Heart left ventricle (tissue), 16 donors: Measurements from ENCODE around the gene EVI5L. TPM values are rescaled to one million over a fixed set of nuclear protein-coding genes. Genes with fewer than 3 reads are reported as not detected.
"Not testable (repeated sequence)": the region's sequence is repeated elsewhere in the genome, so short reads cannot be mapped to it uniquely, and the experiment has no call there.

Experiments
- ATAC-seq, 4 donors: fragments of 200-7000 bp; cut with Tn5 transposase; one replicate each; pipeline ENCODE4 v1.9.1; 2020 to 2022; ENCODE audit warnings: moderate library complexity in 4 of 4, mild to moderate bottlenecking in 3 of 4, moderate number of reproducible peaks in 1 of 4
- DNase-seq, 5 donors: peaks; one replicate each; pipeline ENCODE4 v3.0.0-alpha.2; 2020
- H3K27ac ChIP-seq, 12 donors: fragments of 200-600 bp; sonication (generic) in 4 of 12; one replicate each; pipeline versions ENCODE4 v1.5.0 to v1.8.0; 2016 to 2022; ENCODE audit warnings: mild to moderate bottlenecking in 2 of 12
- H3K27me3 ChIP-seq, 9 donors: fragments of 200-600 bp; sonication (generic) in 2 of 9; one replicate each; pipeline versions ENCODE4 v1.5.1 to v1.8.0; 2016 to 2022; ENCODE audit warnings: mild to moderate bottlenecking in 3 of 9
- H3K36me3 ChIP-seq, 9 donors: fragments of 200-600 bp; sonication (generic) in 2 of 9; one replicate each; pipeline versions ENCODE4 v1.5.0 to v1.8.0; 2018 to 2022; ENCODE audit warnings: mild to moderate bottlenecking in 2 of 9
- H3K4me1 ChIP-seq, 12 donors: fragments of 200-600 bp; sonication (generic) in 4 of 12; one replicate each; pipeline versions ENCODE4 v1.5.0 to v1.8.0; 2016 to 2022; ENCODE audit warnings: mild to moderate bottlenecking in 3 of 12
- H3K4me3 ChIP-seq, 12 donors: fragments of 200-600 bp; sonication (generic) in 4 of 12; one replicate each; pipeline versions ENCODE4 v1.5.0 to v1.8.0; 2017 to 2022; ENCODE audit warnings: mild to moderate bottlenecking in 9 of 12, moderate library complexity in 4 of 12
- H3K9me3 ChIP-seq, 12 donors: fragments of 200-600 bp; sonication (generic) in 4 of 12; one replicate each; pipeline versions ENCODE4 v1.5.0 to v1.8.0; 2016 to 2022; ENCODE audit warnings: mild to moderate bottlenecking in 1 of 12
- CTCF ChIP-seq, 12 donors: fragments of 200-600 bp; sonication (generic) in 4 of 12; IDR thresholded peaks; one replicate each; pipeline versions ENCODE4 v1.5.0 to v1.8.0; 2018 to 2022; ENCODE audit warnings: antibody characterized with exemption in 12 of 12, mild to moderate bottlenecking in 5 of 12
- POLR2A ChIP-seq, 2 donors: fragments of 450-650 bp; IDR thresholded peaks; one replicate each; pipeline ENCODE4 v1.6.1; 2017; ENCODE audit warnings: antibody characterized with exemption in 2 of 2, mild to moderate bottlenecking in 2 of 2, moderate library complexity in 2 of 2
- WGBS, 4 donors: extraction: QIAGEN DNeasy Blood & Tissue Kit in 2 of 4; methylation state at CpG; one replicate each; pipeline versions ENCODE4 v1.1.5 to v1.1.7; 2013 to 2018; 5-methylcytosine and 5-hydroxymethylcytosine counted together
- intact Hi-C, 10 donors: fragments of 100-400 bp; cut with DNase I; formaldehyde crosslinking; loops; one replicate each; pipeline versions ENCODE4 v1.11.1 to v1.14.2; 2022
- polyA plus RNA-seq, 2 donors: library from polyadenylated mRNA; stranded (reverse); fragments of 200-250 nt; gene quantifications; one replicate each; pipeline ENCODE4 v1.2.3, GENCODE V29; 2013
- total RNA-seq, 9 donors: library from RNA; depleted of rRNA in 2 of 9; stranded (reverse); fragments of >200 nt in 2 of 9; fragmentation: NEBNext Ultra II Directional in 3 of 9; extraction: Animal tissue kit (Norgen Biotek cat#: 25700) in 3 of 9; gene quantifications; one replicate each; pipeline versions ENCODE4 v1.1.0 to v1.2.4, GENCODE V29; 2016 to 2023
- donor health status: ischemic (EF 13 %, LVEDD 7.1; RV severe dilation, severe dysfunction).
- donor health status: healthy with polysubstance abuse.
- donor health status: DM: no; HTN: yes; CAD: no.
- donor health status: DM: no; HTN: no; CAD: no.
- donor health status: ischemic (EF 25% LVEDD 6.9; RV normal size, moderate dysfunction).
- donor health status: ischemic (EF 25% LVEDD 5.7; RV mildly dilated, moderate dysfunction).
- donor health status: healthy.
- donor health status: DM: yes; HTN: yes; CAD: no.
- donor health status: ischemic (EF 35%, LVEDD 5.7; RV mildly dilated, moderate dysfunction).
- donor health status: nonischemic (EF 11% LVEDD 7.7; RV severe dilation, severe dysfunction).
- donor health status: DM: yes; HTN: yes; CAD: no.
- donor health status: PGD.
- donor health status: ischemic (EF 29% LVEDD 5.4; RV normal size, mild dysfunction).
- donor health status: nonischemic (EF 23%, LVEDD 6.1; RV moderate dilation, normal function).

The EVI5L gene
- total and polyA plus RNA-seq, 11 donors = 18.2 to 41.9 (median 22.1) TPM

GRCh38 chr19:7811989-7812388, 18.0 kb upstream of the EVI5L start:
- WGBS, 4 donors = 48 to 50% (median 49%) methylated on average over 2 of the region's 2 CpGs
- no peak for ATAC-seq
- Histone ChIP-seq H3K27me3 (peaks cover 0 to 13% (median 0%) of the 10 kb centered on the region in 9 donors), H3K9me3 (peaks cover 0 to 33% (median 21%) of the 10 kb centered on the region in 12 donors), H3K27ac (no peak overlapping the region), H3K4me1 (peaks cover 0 to 16% (median 0%) of the 10 kb centered on the region in 12 donors), H3K36me3 (no peaks in the 10 kb centered on the region), H3K4me3 (no peak overlapping the region)
- intact Hi-C loops = no loop called here
- TF ChIP-seq POLR2A (IDR thresholded peaks at IDR 0.05) (no peak), CTCF (IDR thresholded peaks at IDR 0.05) (no peak)
- DNase-seq = no peak

- no peak for ATAC-seq
Measured at GRCh38 chr19:7815325-7815724, 14.7 kb upstream of the EVI5L start.

GRCh38 chr19:7816040-7816439, 14.0 kb upstream of the EVI5L start:
- H3K27me3 ChIP-seq = peaks cover 0 to 15% (median 0%) of the 10 kb centered on the region in 9 donors
- H3K4me1 ChIP-seq, H3K4me3 ChIP-seq, ATAC-seq, DNase-seq, H3K27ac ChIP-seq, intact Hi-C loops, H3K36me3 ChIP-seq: not testable (repeated sequence)
- WGBS, 4 donors = 91 to 95% (median 93%) methylated on average over 3 of the region's 3 CpGs
- peaks cover 0 to 48% (median 35%) of the 10 kb centered on the region in 12 donors for H3K9me3 ChIP-seq

More at GRCh38 chr19:7815325-7815724, 14.7 kb upstream of the EVI5L start:
- no peak for DNase-seq
- no peak overlapping the region for H3K27ac ChIP-seq
- H3K4me3 ChIP-seq = no peak overlapping the region
- no peaks in the 10 kb centered on the region for H3K36me3 ChIP-seq
- TF ChIP-seq CTCF (IDR thresholded peaks at IDR 0.05) (no peak), POLR2A (IDR thresholded peaks at IDR 0.05) (no peak)
- peaks cover 0 to 10% (median 0%) of the 10 kb centered on the region in 9 donors for H3K27me3 ChIP-seq
- WGBS, 4 donors = 41 to 71% (median 52%) methylated on average over 7 to 10 of the region's 10 CpGs
- intact Hi-C loops = no loop called here
- H3K9me3 ChIP-seq = peaks cover 0 to 53% (median 38%) of the 10 kb centered on the region in 12 donors
- peaks cover 0 to 8% (median 0%) of the 10 kb centered on the region in 12 donors for H3K4me1 ChIP-seq

GRCh38 chr19:7817801-7818200, 12.2 kb upstream of the EVI5L start:
- no peaks in the 10 kb centered on the region for H3K36me3 ChIP-seq
- no peak overlapping the region for H3K27ac ChIP-seq
- DNase-seq (no peak), ATAC-seq (no peak)
- WGBS, 4 donors = 92 to 100% (median 96%) methylated on average over 1 of the region's 1 CpG
- intact Hi-C loops = no loop called here
- peaks cover 0 to 32% (median 20%) of the 10 kb centered on the region in 12 donors for H3K9me3 ChIP-seq
- H3K4me1 ChIP-seq = peaks cover 0 to 8% (median 0%) of the 10 kb centered on the region in 12 donors
- peaks cover 0 to 28% (median 0%) of the 10 kb centered on the region in 9 donors for H3K27me3 ChIP-seq
- TF ChIP-seq CTCF (IDR thresholded peaks at IDR 0.05) (no peak), POLR2A (IDR thresholded peaks at IDR 0.05) (no peak)
- no peak overlapping the region for H3K4me3 ChIP-seq

- TF ChIP-seq CTCF (IDR thresholded peaks at IDR 0.05) (no peak), POLR2A (IDR thresholded peaks at IDR 0.05) (no peak)
- H3K4me1 ChIP-seq = peaks cover 0 to 8% (median 0%) of the 10 kb centered on the region in 12 donors
- whole genome bisulfite sequencing, 4 donors = 43 to 88% (median 74%) methylated on average over 2 of the region's 2 CpGs
- no peak overlapping the region for H3K4me3 ChIP-seq
- H3K27me3 ChIP-seq = peaks cover 0 to 28% (median 0%) of the 10 kb centered on the region in 9 donors
- DNase-seq = no peak
- H3K9me3 ChIP-seq = peaks cover 0 to 32% (median 19%) of the 10 kb centered on the region in 12 donors
- ATAC-seq = no peak
- no peaks in the 10 kb centered on the region for H3K36me3 ChIP-seq
- intact Hi-C loops = no loop called here
- H3K27ac ChIP-seq = no peak overlapping the region
Measured at GRCh38 chr19:7818806-7819205, 11.2 kb upstream of the EVI5L start.
